ENCODE measurements around the gene DUSP22. TPM values are rescaled to one million over a fixed set of nuclear protein-coding genes. Genes with fewer than 3 reads are reported as not detected.

DUSP22 gene
- total and polyA plus RNA-seq, 7 donors: 31.6 to 58.0 (median 49.7) TPM

DNA sequence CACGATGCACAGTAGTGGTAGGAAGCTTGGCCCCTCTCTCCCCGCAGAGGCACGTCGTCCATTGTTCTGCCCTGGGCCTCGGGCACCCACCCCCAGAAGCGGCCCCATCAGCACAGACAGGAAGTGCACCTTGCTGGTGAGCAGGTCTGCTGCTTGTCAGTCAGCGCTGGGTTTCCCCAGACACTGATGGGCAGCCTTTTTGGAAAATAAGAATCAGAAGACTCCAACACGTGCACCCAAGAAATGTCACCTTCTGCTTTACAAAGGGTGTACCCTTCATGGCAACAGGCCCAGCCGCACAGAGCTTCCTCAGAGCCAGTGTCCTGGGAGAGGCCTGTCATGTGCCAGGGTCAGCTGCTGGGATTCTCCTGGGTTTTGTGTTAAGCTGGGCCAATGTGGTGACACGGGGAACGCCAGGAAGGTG, 64.6 kb downstream of the DUSP22 start:
- TF ChIP-seq CTCF (IDR thresholded peaks at IDR 0.05): no peak
- no peaks in the 10 kb centered on the region for H3K4me1 ChIP-seq
- H3K27me3 ChIP-seq (ENCODE audit: insufficient read depth in 3 of 3, low read length in 2 of 3): no peaks in the 10 kb centered on the region
- no peak overlapping the region for H3K4me3 ChIP-seq
- WGBS, 3 donors: 79 to 87% (median 83%) methylated on average over 11 of the region's 11 CpGs
- intact Hi-C loops (cut with DNase I): no loop called here
- ATAC-seq (no peak), DNase-seq (no peak)
- H3K36me3 ChIP-seq (ENCODE audit: insufficient read depth in 1 of 2, low read depth in 1 of 2): no peaks in the 10 kb centered on the region
- H3K9me3 ChIP-seq: no peaks in the 10 kb centered on the region
- H3K27ac ChIP-seq: no peak overlapping the region

DNA sequence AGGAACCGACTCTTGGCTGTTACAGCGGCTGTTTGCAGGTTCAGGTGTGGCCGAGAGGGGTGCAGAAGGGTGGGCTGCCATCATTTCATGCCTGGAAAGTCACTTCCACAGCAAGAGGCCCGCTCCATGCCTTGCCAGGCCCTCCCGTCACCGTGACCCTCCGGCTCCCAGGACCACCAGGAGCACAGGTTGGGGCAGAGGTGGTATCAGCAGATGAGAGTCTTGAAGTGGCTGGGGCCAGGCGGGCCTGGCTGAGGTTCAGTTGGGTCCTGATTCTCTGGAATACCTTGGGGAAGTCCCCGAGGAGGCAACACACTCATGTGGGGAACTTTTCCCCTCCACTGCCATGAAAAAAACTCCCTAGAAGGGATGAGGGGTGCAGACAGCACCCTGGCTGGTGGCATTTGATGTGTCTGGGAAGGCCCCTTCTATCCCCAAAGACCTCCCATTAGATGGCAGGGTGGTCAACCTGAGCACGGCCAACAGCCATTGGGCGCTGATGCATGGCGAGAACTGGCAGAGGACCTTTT, 65.0 kb downstream of the DUSP22 start:
- no peaks in the 10 kb centered on the region for H3K4me1 ChIP-seq
- no peak overlapping the region for H3K4me3 ChIP-seq
- DNase-seq (no peak), ATAC-seq (no peak)
- H3K27me3 ChIP-seq (ENCODE audit: insufficient read depth in 3 of 3, low read length in 2 of 3): no peaks in the 10 kb centered on the region
- no peak for TF ChIP-seq CTCF (IDR thresholded peaks at IDR 0.05)
- H3K27ac ChIP-seq: no peak overlapping the region
- H3K36me3 ChIP-seq (ENCODE audit: insufficient read depth in 1 of 2, low read depth in 1 of 2): no peaks in the 10 kb centered on the region
- WGBS, 3 donors: 84 to 90% (median 84%) methylated on average over 12 of the region's 12 CpGs
- no peaks in the 10 kb centered on the region for H3K9me3 ChIP-seq
- intact Hi-C loops (cut with DNase I): no loop called here

DNA sequence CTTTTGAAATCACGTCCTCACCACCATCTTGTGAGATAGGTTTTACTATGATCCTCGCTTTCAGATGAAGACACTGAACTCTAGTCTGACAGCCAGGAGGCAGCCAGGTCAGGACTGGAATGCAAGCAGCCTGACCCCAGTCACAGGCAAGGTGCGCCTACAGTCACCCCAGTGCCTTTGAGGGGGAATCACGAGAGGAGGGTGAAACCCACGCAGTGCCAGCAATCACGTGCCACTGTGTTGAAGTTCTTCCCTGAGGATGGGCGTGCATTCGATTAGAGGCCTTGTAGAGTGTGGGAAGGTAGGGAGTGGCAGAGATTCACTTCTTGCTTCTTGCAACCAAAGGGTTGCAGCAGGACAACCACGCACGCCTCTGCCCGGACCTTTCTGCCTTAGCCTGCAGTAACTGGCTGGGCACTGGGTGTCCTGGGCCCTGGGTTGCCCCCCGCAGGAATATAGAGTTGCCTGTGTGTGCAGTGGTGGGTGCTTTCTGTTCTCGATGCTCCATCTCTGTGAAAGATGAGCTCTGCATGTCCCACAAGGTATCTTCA, 65.6 kb downstream of the DUSP22 start:
- Histone ChIP-seq H3K36me3 (ENCODE audit: insufficient read depth in 1 of 2, low read depth in 1 of 2) (no peaks in the 10 kb centered on the region), H3K27ac (no peak overlapping the region), H3K4me1 (no peaks in the 10 kb centered on the region), H3K4me3 (no peak overlapping the region), H3K27me3 (ENCODE audit: insufficient read depth in 3 of 3, low read length in 2 of 3) (no peaks in the 10 kb centered on the region), H3K9me3 (no peaks in the 10 kb centered on the region)
- no peak for ATAC-seq
- DNase-seq: no peak
- TF ChIP-seq CTCF (IDR thresholded peaks at IDR 0.05): no peak
- 83 to 84% (median 84%) methylated on average over 13 of the region's 13 CpGs for WGBS, 3 donors
- intact Hi-C loops (cut with DNase I): no loop called here

DNA sequence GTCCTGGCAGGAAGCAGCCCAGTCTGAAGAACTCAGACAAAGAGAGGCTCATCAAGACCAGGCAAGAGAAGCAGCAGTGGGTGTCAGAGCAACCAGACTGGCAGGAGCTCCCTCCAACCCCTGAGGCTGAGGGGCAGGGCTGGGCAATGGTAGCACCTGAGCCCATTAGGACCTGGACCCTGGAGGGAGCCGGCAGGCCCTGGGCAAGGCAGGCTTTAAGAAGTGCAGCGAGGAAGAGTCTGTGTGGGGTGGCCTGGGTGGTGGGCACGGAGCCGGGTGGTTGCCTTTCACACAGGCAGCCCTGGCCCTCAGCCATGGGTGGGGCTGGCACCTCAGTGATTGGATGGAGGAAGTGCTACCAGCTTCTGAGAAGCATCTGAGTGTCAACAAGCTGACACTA, 66.1 kb downstream of the DUSP22 start:
- Histone ChIP-seq H3K27ac (no peak overlapping the region), H3K36me3 (ENCODE audit: insufficient read depth in 1 of 2, low read depth in 1 of 2) (no peaks in the 10 kb centered on the region), H3K4me3 (no peak overlapping the region), H3K9me3 (no peaks in the 10 kb centered on the region), H3K27me3 (ENCODE audit: insufficient read depth in 3 of 3, low read length in 2 of 3) (no peaks in the 10 kb centered on the region), H3K4me1 (no peaks in the 10 kb centered on the region)
- WGBS, 3 donors: 84 to 90% (median 88%) methylated on average over 4 of the region's 4 CpGs
- ATAC-seq (no peak), DNase-seq (no peak)
- no peak for TF ChIP-seq CTCF (IDR thresholded peaks at IDR 0.05)
- intact Hi-C loops (cut with DNase I): no loop called here

- H3K27me3 ChIP-seq (ENCODE audit: insufficient read depth in 3 of 3, low read length in 2 of 3): no peaks in the 10 kb centered on the region
- H3K4me1 ChIP-seq: no peaks in the 10 kb centered on the region
- DNase-seq (no peak), ATAC-seq (no peak)
- H3K36me3 ChIP-seq (ENCODE audit: insufficient read depth in 1 of 2, low read depth in 1 of 2): no peaks in the 10 kb centered on the region
- 75 to 79% (median 78%) methylated on average over 8 of the region's 8 CpGs for WGBS, 3 donors
- no peak overlapping the region for H3K4me3 ChIP-seq
- H3K9me3 ChIP-seq: peaks cover 4% of the 10 kb centered on the region
- no peak overlapping the region for H3K27ac ChIP-seq
- intact Hi-C loops (cut with DNase I): no loop called here
- no peak for TF ChIP-seq CTCF (IDR thresholded peaks at IDR 0.05)
Measured at GRCh38 chr6:358847-359246, 66.6 kb downstream of the DUSP22 start.

Data from psoas muscle (tissue), 8 donors.